Measurements from ENCODE around the gene TRIM63. TPM values are rescaled to one million over a fixed set of nuclear protein-coding genes. Genes with fewer than 3 reads are reported as not detected.

The TRIM63 gene
- total RNA-seq, 1 experiment from 2014 or later, result not detected

DNA sequence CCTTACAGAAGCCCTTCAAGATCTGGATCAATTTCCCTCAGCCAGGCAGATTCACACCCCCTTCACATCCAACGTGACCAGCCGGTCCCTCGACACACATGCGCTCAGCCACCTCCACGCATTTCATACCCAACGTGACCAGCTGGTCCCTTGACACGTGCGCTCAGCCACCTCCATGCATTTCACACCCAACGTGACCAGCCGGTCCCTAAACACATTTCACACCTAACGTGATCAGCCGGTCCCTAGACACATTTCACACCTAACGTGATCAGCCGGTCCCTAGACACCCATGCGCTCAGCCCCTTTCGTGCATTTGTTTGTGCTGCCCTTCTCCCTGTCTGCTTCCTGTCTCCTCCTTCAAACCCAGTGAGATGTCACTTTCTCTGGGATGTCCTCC lies 60.7 kb downstream of the TRIM63 start:
- H3K27ac ChIP-seq, result no peak overlapping the region
- no peak overlapping the region for H2AFZ ChIP-seq
- H3K9me3 ChIP-seq (ENCODE audit: insufficient read depth, low read depth), result no peaks in the 10 kb centered on the region
- TF ChIP-seq, protein P1, sequence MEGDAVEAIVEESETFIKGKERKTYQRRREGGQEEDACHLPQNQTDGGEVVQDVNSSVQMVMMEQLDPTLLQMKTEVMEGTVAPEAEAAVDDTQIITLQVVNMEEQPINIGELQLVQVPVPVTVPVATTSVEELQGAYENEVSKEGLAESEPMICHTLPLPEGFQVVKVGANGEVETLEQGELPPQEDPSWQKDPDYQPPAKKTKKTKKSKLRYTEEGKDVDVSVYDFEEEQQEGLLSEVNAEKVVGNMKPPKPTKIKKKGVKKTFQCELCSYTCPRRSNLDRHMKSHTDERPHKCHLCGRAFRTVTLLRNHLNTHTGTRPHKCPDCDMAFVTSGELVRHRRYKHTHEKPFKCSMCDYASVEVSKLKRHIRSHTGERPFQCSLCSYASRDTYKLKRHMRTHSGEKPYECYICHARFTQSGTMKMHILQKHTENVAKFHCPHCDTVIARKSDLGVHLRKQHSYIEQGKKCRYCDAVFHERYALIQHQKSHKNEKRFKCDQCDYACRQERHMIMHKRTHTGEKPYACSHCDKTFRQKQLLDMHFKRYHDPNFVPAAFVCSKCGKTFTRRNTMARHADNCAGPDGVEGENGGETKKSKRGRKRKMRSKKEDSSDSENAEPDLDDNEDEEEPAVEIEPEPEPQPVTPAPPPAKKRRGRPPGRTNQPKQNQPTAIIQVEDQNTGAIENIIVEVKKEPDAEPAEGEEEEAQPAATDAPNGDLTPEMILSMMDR (conservative IDR thresholded peaks at IDR 0.05), result no peak
- no peak for TF ChIP-seq EZH2 (IDR thresholded peaks at IDR 0.05; ENCODE audit: low read depth)
- no peaks in the 10 kb centered on the region for H3K4me1 ChIP-seq (replicated peaks; ENCODE audit: insufficient read depth)
- no TSS peak for BruUV-seq (replicated peaks)
- H3F3A ChIP-seq (ENCODE audit: insufficient read depth, low read depth), result no peaks in the 10 kb centered on the region
- ChIA-PET POLR2A (ENCODE audit: unreplicated experiment) (no interaction called here), CTCF (no interaction called here)
- H4K20me1 ChIP-seq (ENCODE audit: insufficient read depth), result no peaks in the 10 kb centered on the region
- no peaks in the 10 kb centered on the region for H3K79me2 ChIP-seq (ENCODE audit: low read depth)
- no peaks in the 10 kb centered on the region for H3K27me3 ChIP-seq (ENCODE audit: insufficient read depth, low read depth)
- no peaks in the 10 kb centered on the region for H3K36me3 ChIP-seq (ENCODE audit: low read depth)
- no peak for DNase-seq
- no peaks in the 10 kb centered on the region for H3K9me2 ChIP-seq (ENCODE audit: insufficient read depth)
- no peak overlapping the region for H3K4me3 ChIP-seq
- intact Hi-C loops (cut with micrococcal nuclease; ENCODE audit: unreplicated experiment), result no loop called here
- H3K4me2 ChIP-seq, result no peak overlapping the region

DNA sequence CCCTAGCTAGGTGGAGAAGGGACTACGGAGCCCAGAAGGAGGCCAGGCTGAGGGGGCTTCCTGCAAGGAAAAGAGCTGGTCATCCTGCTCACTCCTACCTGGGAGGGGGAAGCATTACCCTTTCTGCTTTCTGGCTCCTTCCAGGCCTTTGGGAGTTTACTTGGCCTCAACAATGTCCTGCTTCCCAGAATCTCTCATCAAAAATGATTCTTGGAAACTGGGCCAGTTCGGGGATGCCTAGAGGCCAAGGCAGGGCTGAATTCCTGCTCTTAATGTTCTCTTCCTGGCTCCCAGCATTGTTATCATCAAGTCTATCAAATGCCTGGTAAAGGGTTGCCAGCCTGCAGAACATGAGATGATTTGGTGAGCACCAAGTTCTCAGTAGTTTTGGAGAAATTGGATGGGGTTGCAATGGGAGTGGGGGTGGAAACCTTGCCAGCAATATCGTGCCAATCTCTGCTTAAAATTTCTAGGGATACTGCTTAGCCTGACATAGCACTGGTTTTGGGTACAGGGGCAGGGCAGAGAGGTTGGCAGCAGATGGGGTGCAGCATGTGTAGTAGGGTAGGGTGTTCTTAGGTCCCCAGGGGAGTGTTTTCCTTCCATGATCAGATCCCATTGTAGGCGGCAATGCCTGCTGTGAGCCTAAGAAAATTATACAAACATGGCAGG lies 61.9 kb downstream of the TRIM63 start:
- no TSS peak for BruUV-seq (replicated peaks)
- H3K9me2 ChIP-seq (ENCODE audit: insufficient read depth), result no peaks in the 10 kb centered on the region

DNA sequence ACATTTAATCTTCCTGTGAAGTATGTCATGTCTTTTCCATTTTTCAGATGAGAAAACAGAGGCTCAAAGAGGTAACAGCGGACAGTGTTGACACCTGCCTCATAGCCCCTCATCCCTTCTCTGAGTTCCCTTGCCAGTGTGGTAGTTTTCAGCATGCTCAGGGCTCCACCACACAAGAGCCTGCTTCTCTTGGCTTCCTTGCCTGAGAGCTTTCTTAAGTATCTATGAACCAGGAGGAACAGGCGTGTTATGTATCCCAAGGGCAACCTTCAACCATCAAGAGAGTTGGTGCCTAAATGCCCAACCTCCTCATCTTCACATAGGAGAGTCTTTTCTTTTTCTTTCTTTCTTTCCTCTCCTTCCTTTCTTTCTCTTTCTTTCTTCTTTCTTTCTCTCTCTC lies 63.7 kb downstream of the TRIM63 start:
- Histone ChIP-seq H2AFZ (no peak overlapping the region), H3K36me3 (ENCODE audit: low read depth) (no peaks in the 10 kb centered on the region), H3K4me3 (no peak overlapping the region), H3K27ac (no peak overlapping the region), H3K27me3 (ENCODE audit: insufficient read depth, low read depth) (no peaks in the 10 kb centered on the region), H3K4me1 (replicated peaks; ENCODE audit: insufficient read depth) (no peaks in the 10 kb centered on the region), H3K79me2 (ENCODE audit: low read depth) (no peaks in the 10 kb centered on the region), H3F3A (ENCODE audit: insufficient read depth, low read depth) (no peaks in the 10 kb centered on the region), H3K9me3 (ENCODE audit: insufficient read depth, low read depth) (no peaks in the 10 kb centered on the region), H3K9me2 (ENCODE audit: insufficient read depth) (no peaks in the 10 kb centered on the region), H3K4me2 (no peak overlapping the region), H4K20me1 (ENCODE audit: insufficient read depth) (no peaks in the 10 kb centered on the region)
- POLR2A ChIA-PET (ENCODE audit: unreplicated experiment), result interaction anchor here (0.5 kb wide), 1 partner anchor 107 kb away, joined by 3 read pairs; no protein-coding TSS in a partner anchor
- BruUV-seq (replicated peaks), result no TSS peak
- no peak for TF ChIP-seq EZH2 (IDR thresholded peaks at IDR 0.05; ENCODE audit: low read depth)
- TF ChIP-seq, protein P1 (conservative IDR thresholded peaks at IDR 0.05), result no peak
- CTCF ChIA-PET, result interaction anchor here (0.5 to 0.9 kb wide), 2 partner anchors 108 to 560 kb away, joined by 4 read pairs; no protein-coding TSS in a partner anchor
- DNase-seq, result no peak
- intact Hi-C loops (cut with micrococcal nuclease; ENCODE audit: unreplicated experiment), result no loop called here

More for the DNA sequence above, 61.9 kb downstream of the TRIM63 start:
- no peak for TF ChIP-seq EZH2 (IDR thresholded peaks at IDR 0.05; ENCODE audit: low read depth)
- TF ChIP-seq, protein P1 (conservative IDR thresholded peaks at IDR 0.05), result no peak
- H3K36me3 ChIP-seq (ENCODE audit: low read depth), result no peaks in the 10 kb centered on the region
- H3K27ac ChIP-seq, result no peak overlapping the region
- no peaks in the 10 kb centered on the region for H3K79me2 ChIP-seq (ENCODE audit: low read depth)
- H3F3A ChIP-seq (ENCODE audit: insufficient read depth, low read depth), result no peaks in the 10 kb centered on the region
- H3K4me3 ChIP-seq, result no peak overlapping the region
- no peaks in the 10 kb centered on the region for H3K4me1 ChIP-seq (replicated peaks; ENCODE audit: insufficient read depth)
- POLR2A ChIA-PET (ENCODE audit: unreplicated experiment), result interaction anchor here (0.8 kb wide), 1 partner anchor 1220 kb away, joined by 4 read pairs; no protein-coding TSS in a partner anchor
- H3K9me3 ChIP-seq (ENCODE audit: insufficient read depth, low read depth), result no peaks in the 10 kb centered on the region
- intact Hi-C loops (cut with micrococcal nuclease; ENCODE audit: unreplicated experiment), result no loop called here
- no peak overlapping the region for H2AFZ ChIP-seq
- no peak overlapping the region for H3K4me2 ChIP-seq
- CTCF ChIA-PET, result no interaction called here
- H3K27me3 ChIP-seq (ENCODE audit: insufficient read depth, low read depth), result no peaks in the 10 kb centered on the region
- no peak for DNase-seq
- no peaks in the 10 kb centered on the region for H4K20me1 ChIP-seq (ENCODE audit: insufficient read depth)

Measured in PC-9 (cell line).